Neutrophil (primary cell): ENCODE measurements around the gene GAL.

Source experiments
- H3K27ac ChIP-seq: fragments of 200-600 bp; sonication (generic); 2 replicates; pipeline ENCODE4 v1.5.1; 2016; ENCODE audit warnings: mild to moderate bottlenecking, moderate library complexity
- H3K27me3 ChIP-seq: fragments of 200-600 bp; sonication (generic); 2 replicates; pipeline ENCODE4 v1.6.0; 2016; ENCODE audit warnings: mild to moderate bottlenecking
- H3K36me3 ChIP-seq: fragments of 200-600 bp; sonication (generic); 2 replicates; pipeline ENCODE4 v1.5.1; 2017
- H3K4me1 ChIP-seq, 2 experiments: fragments of 200-600 bp in 1 of 2; sonication (generic) in 1 of 2; 1 replicate in 1 of 2; 2 replicates in 1 of 2; pipeline versions ENCODE4 v1.5.1 to v1.6.1; 2013 to 2016; ENCODE audit warnings: low read depth in 1 of 2, low read length in 1 of 2, mild to moderate bottlenecking in 1 of 2, moderate library complexity in 1 of 2; ENCODE audit not compliant: control insufficient read depth in 1 of 2, insufficient read depth in 1 of 2
- H3K4me3 ChIP-seq, 2 experiments: fragments of 200-600 bp in 1 of 2; sonication (generic) in 1 of 2; 1 replicate in 1 of 2; 2 replicates in 1 of 2; pipeline ENCODE4 v1.5.1; 2013 to 2016; ENCODE audit warnings: low read depth in 1 of 2, low read length in 1 of 2, mild to moderate bottlenecking in 1 of 2, moderate library complexity in 1 of 2
- H3K9me3 ChIP-seq: fragments of 200-600 bp; sonication (generic); 2 replicates; pipeline ENCODE4 v1.5.1; 2016
- CTCF ChIP-seq: fragments of 200-600 bp; sonication (generic); IDR thresholded peaks from 2 replicates; pipeline ENCODE4 v1.5.1; 2016; ENCODE audit warnings: antibody characterized with exemption

GAL gene

GRCh38 chr11:68690671-68691401 is 6.5 kb downstream of the GAL start:
- no peaks in the 10 kb centered on the region for H3K9me3 ChIP-seq
- H3K4me1 ChIP-seq = no peaks in the 10 kb centered on the region
- no peaks in the 10 kb centered on the region for H3K36me3 ChIP-seq
- H3K27me3 ChIP-seq = peaks cover 63% of the 10 kb centered on the region
- no peak overlapping the region for H3K27ac ChIP-seq
- no peak overlapping the region for H3K4me3 ChIP-seq
- TF ChIP-seq CTCF = no peak

- peaks cover 57% of the 10 kb centered on the region for H3K27me3 ChIP-seq
- H3K4me3 ChIP-seq = no peak overlapping the region
- no peak overlapping the region for H3K27ac ChIP-seq
- no peaks in the 10 kb centered on the region for H3K9me3 ChIP-seq
- TF ChIP-seq CTCF = no peak
- no peaks in the 10 kb centered on the region for H3K36me3 ChIP-seq
- H3K4me1 ChIP-seq = no peaks in the 10 kb centered on the region
Measured at GRCh38 chr11:68691402-68691784, 7.0 kb downstream of the GAL start.

- H3K4me1 ChIP-seq = no peaks in the 10 kb centered on the region
- H3K36me3 ChIP-seq = no peaks in the 10 kb centered on the region
- no peak for TF ChIP-seq CTCF
- peaks cover 50% of the 10 kb centered on the region for H3K27me3 ChIP-seq
- no peak overlapping the region for H3K27ac ChIP-seq
- H3K9me3 ChIP-seq = no peaks in the 10 kb centered on the region
- H3K4me3 ChIP-seq = no peak overlapping the region
Measured at GRCh38 chr11:68692115-68692514, 7.8 kb downstream of the GAL start.

- TF ChIP-seq CTCF = no peak
- Histone ChIP-seq H3K27ac (no peak overlapping the region), H3K27me3 (peaks cover 41% of the 10 kb centered on the region), H3K4me3 (no peak overlapping the region), H3K36me3 (no peaks in the 10 kb centered on the region), H3K9me3 (no peaks in the 10 kb centered on the region), H3K4me1 (no peaks in the 10 kb centered on the region)
Measured at GRCh38 chr11:68692871-68693483, 8.6 kb downstream of the GAL start.

- Histone ChIP-seq H3K36me3 (no peaks in the 10 kb centered on the region), H3K9me3 (no peaks in the 10 kb centered on the region), H3K4me3 (no peak overlapping the region), H3K4me1 (no peaks in the 10 kb centered on the region), H3K27me3 (peaks cover 36% of the 10 kb centered on the region), H3K27ac (no peak overlapping the region)
- no peak for TF ChIP-seq CTCF
Measured at GRCh38 chr11:68693484-68693882, 9.1 kb downstream of the GAL start.
